NCI-H748 (cell line): Measurements from ENCODE around the gene SIGLEC8.
"Not testable (repeated sequence)": the region's sequence is repeated elsewhere in the genome, so short reads cannot be mapped to it uniquely, and the experiment has no call there.

Experiments
- DNase-seq: peaks from one replicate; lab custom pipeline; 2025; ENCODE audit not compliant: unreplicated experiment; lab: John Stamatoyannopoulos, UW

Gene SIGLEC8

DNA sequence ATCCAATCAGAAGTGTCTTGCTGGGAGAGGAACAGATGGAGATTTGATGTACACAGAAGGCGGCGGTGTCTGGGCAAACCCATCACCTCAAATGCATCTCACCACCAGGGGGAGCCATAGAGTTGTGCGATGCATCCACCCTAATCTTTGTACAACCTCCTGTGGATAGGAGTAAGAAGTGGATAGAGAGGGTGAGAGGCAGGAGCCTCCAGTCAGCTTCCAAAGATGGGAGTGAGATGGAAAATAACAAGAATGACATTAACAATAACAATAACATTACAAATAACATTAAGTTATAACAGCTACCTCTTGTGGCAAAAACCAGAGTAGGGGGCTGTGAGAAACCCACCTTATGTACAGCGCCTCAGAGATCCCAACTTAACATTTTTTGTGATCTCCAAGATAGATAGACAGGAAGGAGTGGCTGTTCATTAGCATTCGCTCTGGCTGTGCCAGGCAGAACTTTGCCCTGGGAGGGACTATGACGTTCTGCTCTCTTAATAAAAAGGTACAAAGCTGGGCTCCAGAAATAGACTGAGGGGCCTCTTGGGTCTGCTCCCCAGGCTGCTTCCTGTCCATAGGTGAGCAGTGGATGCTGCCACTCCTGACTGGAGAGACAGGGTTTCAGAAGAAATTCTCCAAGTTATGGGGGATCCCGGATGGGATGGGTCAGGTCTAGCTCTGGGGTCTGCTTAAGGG is 14.9 kb upstream of the SIGLEC8 start:
- DNase-seq: peak; percentile 60

- DNase-seq: no peak
These were observed 14.4 kb upstream of the SIGLEC8 start for GRCh38 chr19:51472607-51473006.

DNA sequence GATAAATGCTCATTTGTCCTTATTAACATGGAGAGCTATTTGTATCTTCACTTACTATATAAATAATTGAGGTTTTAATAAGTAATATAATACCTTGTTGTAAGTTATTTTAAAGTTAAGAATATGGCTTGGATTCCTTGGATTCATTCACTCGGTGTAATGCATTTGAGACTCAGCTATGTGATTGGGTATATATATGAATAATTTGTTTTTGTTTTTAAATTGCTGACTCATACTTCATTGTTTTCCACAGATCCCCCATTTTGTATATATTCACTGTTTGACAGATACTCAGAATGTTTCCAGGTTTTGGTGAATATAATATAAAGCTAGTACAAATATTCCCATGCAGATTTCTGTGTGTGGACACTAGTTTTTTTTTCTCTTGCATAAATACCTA is 13.3 kb upstream of the SIGLEC8 start:
- no peak for DNase-seq

- DNase-seq: no peak
These were observed 12.7 kb upstream of the SIGLEC8 start for GRCh38 chr19:51470966-51471365.

GRCh38 chr19:51469629-51470028 is 11.4 kb upstream of the SIGLEC8 start:
- no peak for DNase-seq

DNA sequence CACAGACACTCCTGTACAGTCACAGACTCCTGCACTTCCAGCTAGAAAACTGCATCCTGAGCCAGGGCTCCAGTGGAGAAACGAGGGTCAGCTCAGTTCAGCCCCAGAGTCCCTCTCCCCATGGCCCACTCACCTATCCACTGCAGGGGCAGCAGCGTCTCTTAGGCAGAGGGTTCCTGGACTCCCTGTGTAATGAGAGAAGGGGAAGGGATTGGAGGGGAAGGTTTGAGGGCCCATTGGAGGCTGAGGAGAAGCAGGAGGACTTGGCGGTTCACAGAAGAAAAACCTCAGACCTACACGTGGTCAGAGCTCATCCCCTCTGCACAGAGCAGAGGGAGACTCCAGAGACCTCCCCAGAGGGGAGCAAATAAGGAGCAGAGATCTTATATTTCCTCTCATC is 10.9 kb upstream of the SIGLEC8 start:
- DNase-seq: no peak

DNA sequence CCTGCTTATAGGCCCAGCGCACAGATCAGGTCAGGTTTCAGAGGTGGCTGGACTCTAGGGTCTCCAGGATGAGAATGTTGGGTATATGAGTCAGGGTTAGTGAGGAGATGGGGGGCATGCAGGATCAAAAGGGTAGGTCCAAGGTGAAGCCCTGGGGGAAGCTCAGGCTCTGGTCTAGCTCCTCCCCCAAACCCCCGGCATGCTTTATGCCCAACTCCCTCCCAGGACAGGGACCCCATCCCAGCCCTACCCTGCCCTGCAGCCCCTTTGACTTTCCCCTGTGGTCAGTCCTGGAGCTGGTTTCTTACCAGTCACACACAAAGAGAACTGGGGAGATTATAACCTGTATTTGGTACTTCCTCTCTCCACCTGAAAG is 10.3 kb upstream of the SIGLEC8 start:
- no peak for DNase-seq

GRCh38 chr19:51467864-51468544 is 9.8 kb upstream of the SIGLEC8 start:
- no peak for DNase-seq

GRCh38 chr19:51466723-51467122 is 8.5 kb upstream of the SIGLEC8 start:
- no peak for DNase-seq

- not testable (repeated sequence) for DNase-seq
These were observed 5.8 kb upstream of the SIGLEC8 start for GRCh38 chr19:51463976-51464581.

- DNase-seq: no peak
These were observed 4.4 kb upstream of the SIGLEC8 start for GRCh38 chr19:51462681-51463080.

- no peak for DNase-seq
These were observed 4.0 kb upstream of the SIGLEC8 start for GRCh38 chr19:51462276-51462675.

GRCh38 chr19:51461723-51462161 is 3.5 kb upstream of the SIGLEC8 start:
- DNase-seq: no peak

- DNase-seq: peak; percentile 16
These were observed 2.1 kb upstream of the SIGLEC8 start for GRCh38 chr19:51460164-51460992.

GRCh38 chr19:51458899-51459505 is 748 bp upstream of the SIGLEC8 start:
- DNase-seq: no peak

DNA sequence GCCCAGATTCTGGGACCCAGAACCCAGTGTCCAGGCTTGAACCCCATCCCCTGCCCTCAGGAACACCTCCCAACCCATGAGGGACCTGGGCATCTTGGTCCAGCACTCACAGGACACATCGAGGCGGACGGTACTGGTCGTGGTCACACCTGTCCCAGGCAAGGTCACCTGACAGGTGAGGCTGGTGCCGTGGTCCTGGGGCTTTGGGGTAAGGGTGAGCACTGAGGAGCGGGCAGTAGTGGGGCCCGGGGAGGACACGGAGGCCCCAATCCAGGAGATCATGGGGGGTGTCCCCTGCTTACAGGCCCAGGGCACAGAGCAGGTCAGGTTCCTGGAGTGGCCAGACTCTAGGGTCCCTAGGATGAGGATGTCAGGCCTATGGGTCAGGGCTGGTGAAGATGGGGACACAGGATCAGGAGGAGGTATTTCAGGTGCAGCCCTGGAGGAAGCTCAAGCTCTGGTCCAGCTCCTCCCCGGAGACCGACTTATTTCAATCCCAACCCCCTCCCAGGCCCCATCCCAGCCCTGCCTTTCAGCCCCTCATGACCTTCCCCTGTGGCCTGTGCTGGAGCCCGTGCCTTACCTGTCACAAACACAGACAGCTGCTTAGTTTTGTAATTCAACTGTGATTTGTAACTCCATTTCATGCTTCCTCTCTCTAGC is 772 bp downstream of the SIGLEC8 start:
- DNase-seq: no peak

DNA sequence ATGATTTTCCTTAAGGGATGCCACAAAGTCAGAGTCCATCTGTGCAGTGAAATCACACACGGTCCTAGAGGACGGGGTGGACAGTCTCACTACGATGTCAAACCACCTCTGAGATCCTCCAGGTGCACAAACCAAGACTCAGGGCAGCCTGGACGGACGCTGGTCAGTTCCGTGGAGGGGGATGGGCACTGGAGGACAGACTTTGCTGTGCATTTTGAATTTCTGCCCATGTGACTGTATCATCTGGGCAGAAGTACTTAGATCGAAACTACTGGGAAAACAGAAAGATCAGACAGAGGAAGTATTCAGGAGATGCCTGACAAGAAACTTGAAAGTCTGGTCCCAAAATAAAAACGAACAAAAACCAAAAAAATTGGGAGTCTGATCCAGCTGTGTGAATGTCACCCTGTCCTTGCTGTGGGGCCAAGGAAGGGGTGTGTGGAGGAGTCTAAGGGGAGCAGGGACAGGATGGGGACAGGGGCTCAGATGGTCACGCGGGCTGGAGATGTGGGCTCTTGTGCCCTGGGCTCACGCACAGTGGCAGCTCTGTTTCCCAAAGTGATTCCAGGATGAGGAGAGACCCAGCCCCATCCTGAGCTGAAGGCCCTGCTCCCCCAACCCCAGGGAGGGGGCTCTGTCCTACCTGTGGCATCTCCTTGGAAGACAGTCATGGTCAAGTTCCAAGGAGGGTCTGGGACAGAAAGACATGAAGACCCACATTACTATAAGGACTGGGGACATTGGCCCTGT is 1.5 kb downstream of the SIGLEC8 start:
- DNase-seq: no peak

DNA sequence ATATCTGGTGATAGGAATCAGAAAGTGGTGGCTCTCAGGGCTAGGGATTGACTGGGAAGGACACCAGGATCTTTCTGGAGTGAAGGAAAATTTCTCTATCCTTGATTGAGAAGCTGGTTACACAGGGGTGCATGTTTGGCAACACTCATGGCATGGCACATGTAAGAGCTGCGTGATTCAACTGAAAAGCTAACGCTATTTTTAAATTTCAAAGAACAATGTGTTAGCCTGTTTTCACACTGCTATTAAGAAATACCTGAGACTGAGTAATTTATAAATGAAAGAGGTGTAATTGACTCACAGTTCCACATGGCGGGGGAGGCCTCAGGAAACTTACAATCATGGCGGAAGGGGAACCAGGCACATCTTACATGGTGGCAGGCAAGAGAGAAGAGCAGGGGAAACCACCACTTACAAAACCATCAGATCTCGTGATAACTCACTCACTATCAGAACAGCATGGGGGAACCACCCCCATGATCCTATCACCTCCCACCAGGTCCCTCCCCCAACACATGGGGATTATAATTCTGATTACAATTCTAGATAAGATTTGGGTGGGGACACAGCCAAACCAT is 7.4 kb downstream of the SIGLEC8 start:
- DNase-seq: no peak

DNA sequence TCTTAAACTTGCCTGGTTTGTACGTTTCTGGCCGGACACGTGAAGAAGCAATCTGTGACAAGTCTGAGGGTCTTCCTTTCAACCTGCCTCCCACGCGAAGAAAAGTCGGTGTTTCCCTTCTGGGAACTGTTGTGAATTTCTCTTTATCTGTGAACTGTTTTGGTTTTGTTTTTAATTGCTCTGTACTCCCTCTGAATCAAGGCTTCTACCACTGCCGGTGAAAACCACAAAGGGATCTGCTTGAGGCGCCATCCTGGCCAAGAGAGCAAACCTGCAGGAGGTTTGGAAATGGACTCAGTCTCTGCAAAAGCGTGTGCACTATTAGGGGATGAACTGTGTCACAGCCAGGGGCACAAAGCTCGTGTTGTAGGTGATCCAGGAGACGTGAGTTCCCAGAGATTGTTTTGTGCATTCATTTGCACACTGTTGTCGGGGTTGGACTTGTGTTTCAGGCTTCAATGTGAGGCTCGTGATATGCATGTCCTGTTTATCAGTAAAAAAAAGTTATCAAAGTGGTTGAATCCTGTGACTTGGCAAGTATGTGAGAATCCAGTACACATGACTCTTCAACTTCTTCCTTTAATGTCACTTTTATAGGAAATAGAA is 9.7 kb downstream of the SIGLEC8 start:
- DNase-seq: no peak
